Renal cortical epithelial cell (primary cell): ENCODE results near the gene SRPRA. TPM values are rescaled to one million over a fixed set of nuclear protein-coding genes. Genes with fewer than 3 reads are reported as not detected.

Source experiments
- DNase-seq: peaks from one replicate; pipeline ENCODE4 v3.0.0-alpha.2; 2011; ENCODE audit warnings: low read depth
- total RNA-seq: library from RNA; depleted of rRNA; stranded (reverse); fragments of >200 nt; gene quantifications from 2 replicates; pipeline ENCODE4 v1.2.3, GENCODE V29; 2014

SRPRA gene
- total RNA-seq, 1 donor from 2014 or later: 66.6 TPM

DNA sequence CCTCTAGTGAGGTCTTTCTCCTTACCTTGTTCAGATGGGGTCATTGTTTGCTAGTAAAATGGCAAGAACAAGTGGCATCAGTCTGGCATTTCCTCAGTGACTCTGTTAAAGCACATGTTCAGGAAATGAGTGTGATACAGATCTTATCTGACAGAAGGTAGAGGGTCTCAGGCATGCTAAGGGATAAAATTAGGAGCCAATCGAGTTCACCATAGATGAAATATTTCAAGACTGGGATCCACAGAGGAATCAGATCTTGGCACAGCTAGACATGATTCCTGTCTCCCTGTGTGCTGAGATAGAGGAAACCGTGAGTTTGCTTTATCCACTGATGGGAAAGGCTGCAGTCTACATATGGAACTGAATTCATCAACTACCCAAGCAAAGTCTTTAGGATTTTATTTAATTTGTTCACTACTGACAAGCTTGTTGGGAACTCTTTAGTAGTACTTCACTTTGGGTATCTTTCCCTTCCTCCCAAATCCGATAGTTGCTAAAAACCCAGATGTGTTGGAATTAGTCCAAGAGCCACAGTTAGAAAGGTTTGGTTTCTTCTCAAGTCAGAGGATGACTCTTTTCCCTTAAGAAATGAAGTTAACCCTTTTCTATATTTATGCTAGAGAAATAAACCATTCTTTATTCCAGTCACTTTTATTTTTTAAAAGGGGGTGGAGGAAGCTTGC, 38.7 kb downstream of the SRPRA start:
- DNase-seq: no peak

DNA sequence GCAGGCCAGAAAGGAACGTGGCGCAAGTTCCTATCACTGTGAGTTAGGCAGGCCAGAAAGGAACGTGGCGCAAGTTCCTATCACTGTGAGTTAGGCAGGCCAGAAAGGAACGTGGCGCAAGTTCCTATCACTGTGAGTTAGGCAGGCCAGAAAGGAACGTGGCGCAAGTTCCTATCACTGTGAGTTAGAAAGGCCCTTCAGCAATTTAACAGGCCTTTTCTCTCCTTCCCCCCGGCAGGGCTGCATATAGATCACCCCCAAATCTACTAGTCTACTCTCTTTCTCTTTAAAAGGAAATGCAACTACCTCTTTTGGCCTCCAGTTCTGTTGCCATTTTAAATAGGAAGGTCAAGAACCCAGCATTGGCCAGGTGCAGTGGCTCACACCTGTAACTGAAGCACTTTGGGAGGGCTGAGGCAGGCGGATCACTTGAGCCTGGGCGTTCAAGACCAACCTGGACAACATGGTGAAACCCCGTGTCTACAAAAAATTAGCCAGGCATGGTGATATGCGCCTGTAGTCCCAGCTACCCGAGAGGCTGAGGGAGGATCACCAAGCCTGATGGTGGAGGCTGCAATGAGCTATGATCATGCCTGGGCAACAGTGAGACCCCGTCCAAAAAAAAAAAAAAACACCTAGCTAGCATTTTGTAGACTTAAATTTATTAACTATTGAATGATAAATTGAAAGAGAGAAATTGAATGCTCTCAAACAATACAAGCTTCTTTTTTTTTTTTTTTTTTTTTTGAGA, 42.2 kb downstream of the SRPRA start:
- DNase-seq: no peak

DNA sequence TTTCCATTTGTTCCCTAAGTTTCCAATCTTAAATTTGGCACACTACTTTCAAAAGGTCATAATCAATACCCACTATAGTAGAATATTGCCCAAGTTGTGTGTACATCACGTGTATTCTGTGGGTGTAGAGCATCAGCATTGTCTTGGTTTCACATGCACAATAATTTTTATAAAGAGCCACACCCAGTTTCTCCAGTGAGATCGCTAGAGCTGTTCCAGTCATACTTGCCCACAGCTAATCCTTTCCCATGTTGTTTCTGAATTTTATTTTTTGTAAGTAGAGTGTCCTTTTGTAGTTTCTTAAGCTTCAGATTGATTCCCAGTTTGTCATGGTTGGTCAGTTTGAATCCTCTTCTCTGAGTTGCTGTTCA, 43.4 kb downstream of the SRPRA start:
- no peak for DNase-seq

DNA sequence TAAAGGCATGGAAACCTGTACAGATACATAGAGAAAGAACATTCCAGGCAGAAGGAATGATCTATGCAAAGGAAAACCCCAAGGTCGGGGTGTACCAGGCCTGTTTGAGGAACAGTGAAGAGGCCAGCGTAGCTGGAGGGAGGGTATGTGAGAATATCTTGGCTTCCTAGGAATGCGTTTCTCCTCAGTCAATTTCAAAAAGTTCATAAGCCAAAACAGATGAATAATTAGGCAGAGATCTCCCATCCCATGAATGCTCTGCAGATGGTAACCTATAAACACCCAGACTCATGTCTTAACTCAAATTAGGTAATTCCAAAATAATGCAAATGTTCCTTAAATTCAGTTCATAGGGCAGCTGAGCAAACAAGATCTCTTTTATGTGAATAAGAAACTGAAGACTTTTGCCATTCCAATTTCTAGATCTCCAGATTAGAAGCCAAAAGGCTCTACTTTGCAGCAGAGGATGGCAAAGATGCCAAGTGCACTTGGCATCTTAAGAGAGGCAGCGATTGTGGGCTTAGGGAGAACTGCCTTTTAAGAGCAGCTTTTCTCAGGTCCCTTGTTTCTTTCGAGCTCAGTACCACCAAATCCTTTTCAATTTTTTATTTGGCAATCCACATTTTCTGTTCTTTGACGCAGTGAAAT, 43.9 kb downstream of the SRPRA start:
- no peak for DNase-seq

DNA sequence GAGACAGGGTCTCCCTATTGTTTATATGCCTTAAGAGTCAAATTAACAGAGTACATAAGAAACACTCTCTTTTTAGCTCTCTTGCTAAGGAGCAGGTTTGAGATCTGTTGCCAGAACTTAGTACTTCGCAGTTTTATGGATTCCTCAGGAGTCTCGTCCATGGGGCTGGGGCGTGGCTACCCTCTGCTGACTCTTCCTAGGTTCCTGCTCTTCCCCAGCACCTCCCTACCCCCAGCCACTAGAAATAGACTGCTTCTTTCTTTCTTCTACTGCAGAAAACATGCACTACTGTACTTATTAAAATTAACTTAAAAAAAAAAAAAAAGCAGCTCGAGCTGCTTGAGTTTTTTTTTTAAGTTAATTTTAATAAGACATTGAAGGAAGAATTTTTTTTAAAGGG, 49.1 kb downstream of the SRPRA start:
- no peak for DNase-seq

DNA sequence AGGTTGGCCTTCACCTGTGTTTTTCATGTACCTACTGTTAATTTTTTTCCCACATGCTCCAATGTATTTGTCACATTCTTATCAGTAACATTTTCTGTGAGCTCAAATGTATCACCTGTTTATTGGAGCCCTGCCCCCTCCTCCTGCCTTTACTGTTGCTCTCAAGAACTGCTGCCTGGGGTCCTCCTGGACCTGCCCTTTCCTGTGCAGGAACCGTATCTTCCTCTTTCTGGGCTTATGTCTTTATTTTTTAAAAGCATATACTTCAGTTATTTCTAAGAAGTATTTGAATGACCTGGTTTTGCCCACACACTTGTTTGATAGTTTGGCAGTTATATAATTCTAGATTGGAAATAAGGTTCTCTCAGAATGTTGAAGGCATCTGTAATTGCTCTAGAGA, 51.2 kb downstream of the SRPRA start:
- no peak for DNase-seq

DNA sequence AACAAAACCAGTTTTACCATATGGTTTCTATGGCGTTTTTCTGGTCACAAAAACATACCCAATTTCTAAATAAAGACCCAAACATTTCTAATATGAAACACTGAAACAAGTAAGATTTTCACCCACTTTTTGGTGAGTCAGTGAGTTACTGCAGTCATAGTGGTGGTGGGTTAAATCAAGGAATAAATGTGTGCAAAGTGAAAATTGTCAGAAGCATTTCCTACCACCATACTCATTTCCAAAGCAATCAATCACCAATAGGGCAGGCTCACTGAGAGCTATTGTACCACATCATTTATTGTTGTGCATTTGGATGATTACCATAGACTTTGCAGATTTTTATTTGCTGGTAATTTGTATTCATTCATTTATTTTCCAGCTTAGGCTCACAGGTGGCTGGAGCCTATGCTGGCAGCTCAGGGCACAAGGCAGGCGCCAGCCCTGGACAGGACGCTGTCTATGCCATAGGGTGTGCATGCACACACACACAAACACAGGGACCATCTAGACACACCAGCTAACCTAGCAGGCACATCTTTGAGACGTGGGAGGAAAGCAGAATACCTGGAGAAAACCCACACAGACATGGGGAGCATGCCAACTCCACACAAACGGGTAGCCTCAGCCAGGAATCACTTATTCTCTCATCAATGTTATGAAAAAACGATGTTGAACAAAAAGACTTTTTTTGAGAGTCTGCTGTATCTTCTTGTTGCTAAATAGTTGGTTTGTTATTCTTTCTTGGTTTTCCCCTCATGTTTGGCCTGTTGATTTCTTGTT, 52.0 kb downstream of the SRPRA start:
- no peak for DNase-seq

DNA sequence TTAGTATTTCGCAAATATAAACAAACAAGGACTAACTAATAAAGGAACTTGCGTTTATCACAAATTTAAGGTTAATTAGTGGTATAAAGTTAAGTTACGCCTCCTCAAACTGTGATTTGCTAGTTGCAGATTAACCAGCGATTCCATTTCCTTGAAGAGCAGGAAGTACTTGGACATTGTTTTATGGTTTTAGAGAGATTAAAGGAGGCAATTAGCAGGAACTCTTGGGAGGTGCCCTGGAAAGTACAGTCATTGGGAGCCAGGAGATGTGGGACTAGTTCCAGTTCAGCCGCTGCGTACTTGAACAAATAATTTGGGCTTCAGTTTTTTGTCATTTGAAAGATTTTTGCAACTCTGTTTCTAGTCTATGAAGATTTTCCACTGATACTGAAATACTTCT, 53.9 kb downstream of the SRPRA start:
- DNase-seq: peak; percentile 85

DNA sequence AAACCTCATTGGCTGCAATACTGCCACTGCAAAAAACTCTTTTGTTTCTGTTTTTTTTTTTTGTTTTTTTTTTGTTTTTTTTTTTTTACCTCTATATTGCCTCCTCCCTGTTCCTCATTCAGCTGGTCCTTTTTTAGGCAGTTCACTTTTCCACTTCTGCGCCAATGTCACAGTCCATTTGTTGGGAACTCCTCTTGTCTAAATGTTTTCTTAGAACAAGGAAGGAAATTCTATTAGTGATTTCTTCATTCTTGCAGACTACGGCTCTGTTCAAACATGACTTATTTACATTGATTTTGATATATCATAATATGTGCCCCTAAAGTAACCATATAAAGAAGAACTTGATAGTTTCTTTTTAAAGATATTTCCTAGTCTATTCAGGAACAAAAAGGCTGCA, 54.3 kb downstream of the SRPRA start:
- peak; percentile 18 for DNase-seq

Other genes starting within 250 kb of the SRPRA start
- gene CDON, start 206.0 kb downstream of the SRPRA start, total RNA-seq: 5.7 and 9.4 TPM in 2 replicates
- gene RPUSD4, start 57.2 kb downstream of the SRPRA start, total RNA-seq: 28.9 and 46.7 TPM in 2 replicates
- gene FAM118B, start 57.1 kb downstream of the SRPRA start, total RNA-seq: 45.2 and 64.9 TPM in 2 replicates
- 16.3 and 20.1 TPM in 2 replicates for gene FOXRED1, start 259 bp upstream of the SRPRA start, total RNA-seq
- 1.4 and 5.1 TPM in 2 replicates for gene TIRAP, start 14.2 kb upstream of the SRPRA start, total RNA-seq
- 9.2 and 9.4 TPM in 2 replicates for gene DCPS, start 35.2 kb upstream of the SRPRA start, total RNA-seq
- gene ST3GAL4, start 86.8 kb upstream of the SRPRA start, total RNA-seq: 13.9 and 17.8 TPM in 2 replicates